Upper lobe of right lung (tissue), 1 donor: ENCODE data around the gene ESR1. TPM values are rescaled to one million over a fixed set of nuclear protein-coding genes. Genes with fewer than 3 reads are reported as not detected.

Experiments used
- ATAC-seq: fragments of 200-7000 bp; cut with Tn5 transposase; one replicate; pipeline ENCODE4 v1.9.1; 2020; ENCODE audit warnings: mild to moderate bottlenecking, moderate library complexity
- DNase-seq: peaks from one replicate; pipeline ENCODE4 v3.0.0-alpha.2; 2020
- H3K27ac ChIP-seq: fragments of 200-600 bp; one replicate; pipeline ENCODE4 v1.8.0; 2022
- H3K27me3 ChIP-seq: fragments of 200-600 bp; one replicate; pipeline ENCODE4 v1.8.0; 2022; ENCODE audit warnings: mild to moderate bottlenecking
- H3K36me3 ChIP-seq: fragments of 200-600 bp; one replicate; pipeline ENCODE4 v1.8.0; 2022
- H3K4me1 ChIP-seq: fragments of 200-600 bp; one replicate; pipeline ENCODE4 v1.8.0; 2022
- H3K4me3 ChIP-seq: fragments of 200-600 bp; one replicate; pipeline ENCODE4 v1.8.0; 2022; ENCODE audit warnings: mild to moderate bottlenecking
- H3K9me3 ChIP-seq: fragments of 200-600 bp; one replicate; pipeline ENCODE4 v1.8.0; 2022
- CTCF ChIP-seq: fragments of 200-600 bp; IDR thresholded peaks from one replicate; pipeline ENCODE4 v1.8.0; 2022; ENCODE audit warnings: antibody characterized with exemption
- intact Hi-C: fragments of 100-400 bp; cut with DNase I; formaldehyde crosslinking; loops from one replicate; pipeline ENCODE4 v1.11.0; 2022
- total RNA-seq: library from RNA; stranded (reverse); fragmentation: NEBNext Ultra II Directional; extraction: Animal tissue kit (Norgen Biotek cat#: 25700); gene quantifications from one replicate; pipeline ENCODE4 v1.2.1, GENCODE V29; 2021
- donor health status: DM: no; HTN: yes; CAD: no; lungs with severe emphysema.

ESR1 gene
- total RNA-seq, 1 donor from 2014 or later = 5.7 TPM

GRCh38 chr6:151914484-151914883 lies 107.0 kb downstream of the ESR1 start:
- intact Hi-C loops = no loop called here
- Histone ChIP-seq H3K4me1 (no peaks in the 10 kb centered on the region), H3K9me3 (no peaks in the 10 kb centered on the region), H3K36me3 (no peaks in the 10 kb centered on the region), H3K27me3 (no peaks in the 10 kb centered on the region), H3K27ac (no peak overlapping the region), H3K4me3 (no peak overlapping the region)
- ATAC-seq = no peak
- no peak for DNase-seq
- no peak for TF ChIP-seq CTCF

GRCh38 chr6:151916075-151916474 lies 108.6 kb downstream of the ESR1 start:
- ATAC-seq (no peak), DNase-seq (no peak)
- no peak overlapping the region for H3K27ac ChIP-seq
- H3K4me3 ChIP-seq = no peak overlapping the region
- intact Hi-C loops = no loop called here
- no peaks in the 10 kb centered on the region for H3K27me3 ChIP-seq
- no peaks in the 10 kb centered on the region for H3K36me3 ChIP-seq
- H3K9me3 ChIP-seq = no peaks in the 10 kb centered on the region
- TF ChIP-seq CTCF = no peak
- H3K4me1 ChIP-seq = no peaks in the 10 kb centered on the region

GRCh38 chr6:151916680-151917164 lies 109.2 kb downstream of the ESR1 start:
- Histone ChIP-seq H3K9me3 (no peaks in the 10 kb centered on the region), H3K36me3 (no peaks in the 10 kb centered on the region), H3K27me3 (no peaks in the 10 kb centered on the region), H3K27ac (no peak overlapping the region), H3K4me1 (no peaks in the 10 kb centered on the region), H3K4me3 (no peak overlapping the region)
- ATAC-seq (no peak), DNase-seq (no peak)
- no peak for TF ChIP-seq CTCF
- intact Hi-C loops = no loop called here

GRCh38 chr6:151917531-151918329 lies 110.2 kb downstream of the ESR1 start:
- Histone ChIP-seq H3K36me3 (no peaks in the 10 kb centered on the region), H3K4me3 (no peak overlapping the region), H3K4me1 (no peaks in the 10 kb centered on the region), H3K9me3 (peaks cover 2% of the 10 kb centered on the region), H3K27ac (no peak overlapping the region), H3K27me3 (no peaks in the 10 kb centered on the region)
- ATAC-seq (no peak), DNase-seq (no peak)
- intact Hi-C loops = no loop called here
- no peak for TF ChIP-seq CTCF

- intact Hi-C loops = no loop called here
- H3K4me3 ChIP-seq = no peak overlapping the region
- H3K27me3 ChIP-seq = no peaks in the 10 kb centered on the region
- no peak for TF ChIP-seq CTCF
- no peak overlapping the region for H3K27ac ChIP-seq
- no peaks in the 10 kb centered on the region for H3K4me1 ChIP-seq
- H3K36me3 ChIP-seq = no peaks in the 10 kb centered on the region
- no peaks in the 10 kb centered on the region for H3K9me3 ChIP-seq
- ATAC-seq = no peak
- DNase-seq = no peak
Measured at GRCh38 chr6:151940307-151940706, 132.8 kb downstream of the ESR1 start.
